ENCODE results near the gene ZNF385A. TPM values are rescaled to one million over a fixed set of nuclear protein-coding genes. Genes with fewer than 3 reads are reported as not detected.

The ZNF385A gene
- total and polyA plus RNA-seq, 9 of the 15 experiments (the other 6 are each of a cell fraction or from before 2014, with no cell fraction given), result 1.0 to 111 (median 7.7) TPM

GRCh38 chr12:54398995-54399793, 14.7 kb upstream of the ZNF385A start (continued):
- TF ChIP-seq CHAMP1 (IDR thresholded peaks at IDR 0.05), result no peak
- TF ChIP-seq HMBOX1 (IDR thresholded peaks at IDR 0.05), result no peak
- TF ChIP-seq KLF16 (IDR thresholded peaks at IDR 0.05), result peak; percentile 53; the same call in 1 of the 2 replicates
- TF ChIP-seq CBX2 (IDR thresholded peaks at IDR 0.05; ENCODE audit: insufficient read depth, low read length, poor library complexity, severe bottlenecking), result no peak
- no peak for TF ChIP-seq RBM14 (IDR thresholded peaks at IDR 0.05; ENCODE audit: borderline replicate concordance, insufficient read depth, low read depth, low read length)
- no peak for TF ChIP-seq TBP (optimal IDR thresholded peaks at IDR 0.05; ENCODE audit: low read depth, low read length)
- no peak for TF ChIP-seq FUS (optimal IDR thresholded peaks at IDR 0.05; ENCODE audit: low read depth, low read length)
- no peak for TF ChIP-seq THAP12 (CRISPR knock-in tag; IDR thresholded peaks at IDR 0.05)
- no peak for TF ChIP-seq ZNF561 (CRISPR knock-in tag; conservative IDR thresholded peaks at IDR 0.05)
- TF ChIP-seq AFF4 (CRISPR knock-in tag; IDR thresholded peaks at IDR 0.05), result no peak
- TF ChIP-seq JUND (IDR thresholded peaks at IDR 0.05; ENCODE audit: borderline replicate concordance, low read depth, low read length), result peak; percentile 54; the same call in 1 of the 2 replicates
- TF ChIP-seq JUND (tag; IDR thresholded peaks at IDR 0.05; ENCODE audit: borderline replicate concordance, low read depth, low read length), result no peak; the same call in 2 of the 3 replicates
- TF ChIP-seq SNAPC5 (CRISPR knock-in tag; IDR thresholded peaks at IDR 0.05), result no peak
- no peak for TF ChIP-seq FOXK1 (CRISPR knock-in tag; IDR thresholded peaks at IDR 0.05; ENCODE audit: borderline replicate concordance)
